DND-41 (cell line): ENCODE measurements around the gene TRIAP1.

Experiments
- ATAC-seq: fragments of 200-7000 bp; cut with Tn5 transposase; 3 replicates; pipeline ENCODE4 v1.9.1; 2021; ENCODE audit warnings: low read depth; ENCODE audit not compliant: insufficient read depth
- DNase-seq: peaks from one replicate; pipeline ENCODE4 v3.0.0-alpha.2; 2020
- H2AFZ ChIP-seq: 2 replicates; pipeline ENCODE4 v1.6.0; 2012; ENCODE audit warnings: low read depth, low read length
- H3K27ac ChIP-seq: 2 replicates; pipeline ENCODE4 v1.5.1; 2012; ENCODE audit warnings: low read length, inconsistent platforms
- H3K27me3 ChIP-seq: fragments of 200-600 bp; sonication (generic); 2 replicates; pipeline ENCODE4 v1.6.0; 2012; ENCODE audit warnings: low read length, mild to moderate bottlenecking, inconsistent platforms; ENCODE audit not compliant: insufficient read depth, poor library complexity
- H3K36me3 ChIP-seq: 2 replicates; pipeline ENCODE4 v1.5.1; 2012; ENCODE audit warnings: low read length, inconsistent platforms; ENCODE audit not compliant: insufficient read depth
- H3K4me1 ChIP-seq: 2 replicates; pipeline ENCODE4 v1.5.1; 2012; ENCODE audit warnings: mild to moderate bottlenecking, low read length; ENCODE audit not compliant: insufficient read depth
- H3K4me2 ChIP-seq: 2 replicates; pipeline ENCODE4 v1.6.0; 2012; ENCODE audit warnings: mild to moderate bottlenecking, moderate library complexity, low read length, inconsistent platforms; ENCODE audit not compliant: insufficient read depth
- H3K4me3 ChIP-seq, 2 experiments: fragments of 200-600 bp in 1 of 2; shearing (Covaris generic) in 1 of 2; 2 replicates each; pipeline ENCODE4 v1.5.1; 2012 to 2016; ENCODE audit warnings: inconsistent platforms in 2 of 2, low read length in 2 of 2, mild to moderate bottlenecking in 2 of 2, low read depth in 1 of 2, moderate library complexity in 1 of 2
- H3K79me2 ChIP-seq: 2 replicates; pipeline ENCODE4 v1.6.0; 2012; ENCODE audit warnings: low read length, inconsistent platforms; ENCODE audit not compliant: insufficient read depth
- H3K9ac ChIP-seq: 2 replicates; pipeline ENCODE4 v1.6.0; 2012; ENCODE audit warnings: low read depth, mild to moderate bottlenecking, inconsistent platforms, low read length, moderate library complexity
- H3K9me3 ChIP-seq: 2 replicates; pipeline ENCODE4 v1.5.1; 2012; ENCODE audit warnings: low read length, moderate library complexity, mild to moderate bottlenecking, inconsistent platforms; ENCODE audit not compliant: insufficient read depth, severe bottlenecking
- H4K20me1 ChIP-seq: 2 replicates; pipeline ENCODE4 v1.6.0; 2012; ENCODE audit warnings: low read length; ENCODE audit not compliant: insufficient read depth
- CTCF ChIP-seq: IDR thresholded peaks from 2 replicates; pipeline ENCODE4 v1.5.1; 2012; ENCODE audit warnings: borderline replicate concordance, low read length, moderate library complexity, mild to moderate bottlenecking; ENCODE audit not compliant: poor library complexity, severe bottlenecking; ENCODE audit errors: extremely low read depth
- EZH2 ChIP-seq: IDR thresholded peaks from 3 replicates; pipeline ENCODE4 v1.6.1; 2012; ENCODE audit warnings: borderline replicate concordance, low read depth, mild to moderate bottlenecking, moderate library complexity, low read length, inconsistent platforms; ENCODE audit not compliant: severe bottlenecking

TRIAP1 gene

GRCh38 chr12:120406553-120406952 lies 39.6 kb downstream of the TRIAP1 start:
- H3K4me3 ChIP-seq = no peak overlapping the region
- H4K20me1 ChIP-seq = no peaks in the 10 kb centered on the region
- H2AFZ ChIP-seq = no peak overlapping the region
- no peak overlapping the region for H3K27ac ChIP-seq
- H3K9me3 ChIP-seq = no peaks in the 10 kb centered on the region
- H3K27me3 ChIP-seq = no peaks in the 10 kb centered on the region
- no peaks in the 10 kb centered on the region for H3K36me3 ChIP-seq
- H3K9ac ChIP-seq = no peak overlapping the region
- DNase-seq (no peak), ATAC-seq (no peak)
- no peaks in the 10 kb centered on the region for H3K79me2 ChIP-seq
- no peak for TF ChIP-seq EZH2
- TF ChIP-seq CTCF = no peak
- H3K4me2 ChIP-seq = no peak overlapping the region
- no peaks in the 10 kb centered on the region for H3K4me1 ChIP-seq

DNA sequence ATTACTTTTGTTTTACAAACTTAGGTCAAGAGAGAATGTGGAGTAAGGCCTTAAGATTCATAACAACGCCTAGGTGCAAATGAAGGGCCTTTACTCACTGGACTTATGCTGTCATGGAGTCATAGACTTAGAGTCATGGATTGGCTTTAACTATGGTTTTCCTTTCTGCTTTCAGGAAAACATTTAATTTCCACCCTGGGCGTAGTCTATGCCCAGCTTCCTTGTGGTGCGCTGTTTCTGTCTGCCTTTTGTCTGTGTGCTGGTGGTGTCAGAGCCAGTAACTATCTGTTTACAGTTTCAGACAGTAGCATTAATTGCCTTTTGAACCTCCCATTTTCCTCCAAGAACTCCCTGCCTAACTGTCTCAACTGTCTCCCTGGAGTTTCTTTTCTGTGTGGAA lies 40.1 kb downstream of the TRIAP1 start:
- Histone ChIP-seq H3K9ac (no peak overlapping the region), H4K20me1 (no peaks in the 10 kb centered on the region), H3K9me3 (no peaks in the 10 kb centered on the region), H3K4me3 (no peak overlapping the region), H3K4me1 (no peaks in the 10 kb centered on the region), H2AFZ (no peak overlapping the region), H3K4me2 (no peak overlapping the region), H3K27me3 (no peaks in the 10 kb centered on the region), H3K36me3 (no peaks in the 10 kb centered on the region), H3K27ac (no peak overlapping the region), H3K79me2 (no peaks in the 10 kb centered on the region)
- no peak for ATAC-seq
- no peak for DNase-seq
- TF ChIP-seq CTCF (no peak), EZH2 (no peak)

GRCh38 chr12:120404271-120404670 lies 41.9 kb downstream of the TRIAP1 start:
- Histone ChIP-seq H3K36me3 (no peaks in the 10 kb centered on the region), H4K20me1 (no peaks in the 10 kb centered on the region), H3K4me3 (no peak overlapping the region), H3K4me2 (no peak overlapping the region), H2AFZ (no peak overlapping the region), H3K4me1 (no peaks in the 10 kb centered on the region), H3K9me3 (no peaks in the 10 kb centered on the region), H3K79me2 (no peaks in the 10 kb centered on the region), H3K27me3 (no peaks in the 10 kb centered on the region), H3K27ac (no peak overlapping the region), H3K9ac (no peak overlapping the region)
- no peak for TF ChIP-seq CTCF
- TF ChIP-seq EZH2 = no peak
- ATAC-seq (peak; percentile 37; the same call in 1 of the 3 replicates), DNase-seq (peak; percentile 6)

DNA sequence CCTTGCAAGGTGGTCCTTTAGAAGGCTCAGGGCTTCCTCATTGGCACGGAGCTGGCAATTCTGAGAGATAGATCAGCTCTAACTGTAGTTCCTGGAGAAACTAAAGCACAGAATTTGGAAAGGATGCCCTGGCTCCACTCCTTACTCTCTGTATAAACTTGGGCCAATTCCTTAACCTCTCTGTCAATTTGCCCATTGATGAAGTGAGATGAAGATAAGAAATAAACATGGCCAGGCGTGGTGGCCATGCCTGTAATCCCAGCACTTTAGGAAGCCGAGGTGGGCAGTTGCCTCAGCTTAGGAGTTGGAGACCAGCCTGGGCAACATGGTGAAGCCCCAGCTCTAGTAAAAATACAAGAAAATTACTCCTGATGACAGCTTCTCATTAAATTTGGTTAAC lies 42.3 kb downstream of the TRIAP1 start:
- no peak for TF ChIP-seq EZH2
- no peak for TF ChIP-seq CTCF
- H3K36me3 ChIP-seq = no peaks in the 10 kb centered on the region
- H3K4me1 ChIP-seq = no peaks in the 10 kb centered on the region
- H3K9me3 ChIP-seq = no peaks in the 10 kb centered on the region
- no peak overlapping the region for H2AFZ ChIP-seq
- DNase-seq (no peak), ATAC-seq (no peak)
- no peak overlapping the region for H3K9ac ChIP-seq
- H3K4me2 ChIP-seq = no peak overlapping the region
- no peak overlapping the region for H3K27ac ChIP-seq
- no peaks in the 10 kb centered on the region for H4K20me1 ChIP-seq
- no peaks in the 10 kb centered on the region for H3K27me3 ChIP-seq
- no peak overlapping the region for H3K4me3 ChIP-seq
- no peaks in the 10 kb centered on the region for H3K79me2 ChIP-seq
